ENCODE measurements around the gene OR2J3. TPM values are rescaled to one million over a fixed set of nuclear protein-coding genes. Genes with fewer than 3 reads are reported as not detected.

OR2J3 gene
- total and polyA plus RNA-seq, 10 of the 15 experiments (the other 5 are each of a cell fraction or from before 2014, with no cell fraction given) = not detected

- H2AFZ ChIP-seq (ENCODE audit: control insufficient read depth, low read depth, low read length) = no peak overlapping the region
- no peaks in the 10 kb centered on the region for H3K4me1 ChIP-seq (ENCODE audit: control insufficient read depth, insufficient read depth, low read length)
- TF ChIP-seq RELA (IDR thresholded peaks at IDR 0.05; ENCODE audit: borderline replicate concordance, partially characterized antibody) = no peak
- TF ChIP-seq, protein P1, sequence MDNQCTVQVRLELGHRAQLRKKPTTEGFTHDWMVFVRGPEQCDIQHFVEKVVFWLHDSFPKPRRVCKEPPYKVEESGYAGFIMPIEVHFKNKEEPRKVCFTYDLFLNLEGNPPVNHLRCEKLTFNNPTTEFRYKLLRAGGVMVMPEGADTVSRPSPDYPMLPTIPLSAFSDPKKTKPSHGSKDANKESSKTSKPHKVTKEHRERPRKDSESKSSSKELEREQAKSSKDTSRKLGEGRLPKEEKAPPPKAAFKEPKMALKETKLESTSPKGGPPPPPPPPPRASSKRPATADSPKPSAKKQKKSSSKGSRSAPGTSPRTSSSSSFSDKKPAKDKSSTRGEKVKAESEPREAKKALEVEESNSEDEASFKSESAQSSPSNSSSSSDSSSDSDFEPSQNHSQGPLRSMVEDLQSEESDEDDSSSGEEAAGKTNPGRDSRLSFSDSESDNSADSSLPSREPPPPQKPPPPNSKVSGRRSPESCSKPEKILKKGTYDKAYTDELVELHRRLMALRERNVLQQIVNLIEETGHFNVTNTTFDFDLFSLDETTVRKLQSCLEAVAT (IDR thresholded peaks at IDR 0.05) = no peak
- no peak for TF ChIP-seq ZNF24 (IDR thresholded peaks at IDR 0.05)
- no peak for TF ChIP-seq E2F4 (IDR thresholded peaks at IDR 0.05; ENCODE audit: low read depth, low read length)
- TF ChIP-seq E4F1 (IDR thresholded peaks at IDR 0.05; ENCODE audit: borderline replicate concordance, partially characterized antibody) = no peak
- no peak for TF ChIP-seq CREM (IDR thresholded peaks at IDR 0.05; ENCODE audit: low read depth)
- no peak for TF ChIP-seq RBBP5 (conservative IDR thresholded peaks at IDR 0.05)
- TF ChIP-seq, protein P2, sequence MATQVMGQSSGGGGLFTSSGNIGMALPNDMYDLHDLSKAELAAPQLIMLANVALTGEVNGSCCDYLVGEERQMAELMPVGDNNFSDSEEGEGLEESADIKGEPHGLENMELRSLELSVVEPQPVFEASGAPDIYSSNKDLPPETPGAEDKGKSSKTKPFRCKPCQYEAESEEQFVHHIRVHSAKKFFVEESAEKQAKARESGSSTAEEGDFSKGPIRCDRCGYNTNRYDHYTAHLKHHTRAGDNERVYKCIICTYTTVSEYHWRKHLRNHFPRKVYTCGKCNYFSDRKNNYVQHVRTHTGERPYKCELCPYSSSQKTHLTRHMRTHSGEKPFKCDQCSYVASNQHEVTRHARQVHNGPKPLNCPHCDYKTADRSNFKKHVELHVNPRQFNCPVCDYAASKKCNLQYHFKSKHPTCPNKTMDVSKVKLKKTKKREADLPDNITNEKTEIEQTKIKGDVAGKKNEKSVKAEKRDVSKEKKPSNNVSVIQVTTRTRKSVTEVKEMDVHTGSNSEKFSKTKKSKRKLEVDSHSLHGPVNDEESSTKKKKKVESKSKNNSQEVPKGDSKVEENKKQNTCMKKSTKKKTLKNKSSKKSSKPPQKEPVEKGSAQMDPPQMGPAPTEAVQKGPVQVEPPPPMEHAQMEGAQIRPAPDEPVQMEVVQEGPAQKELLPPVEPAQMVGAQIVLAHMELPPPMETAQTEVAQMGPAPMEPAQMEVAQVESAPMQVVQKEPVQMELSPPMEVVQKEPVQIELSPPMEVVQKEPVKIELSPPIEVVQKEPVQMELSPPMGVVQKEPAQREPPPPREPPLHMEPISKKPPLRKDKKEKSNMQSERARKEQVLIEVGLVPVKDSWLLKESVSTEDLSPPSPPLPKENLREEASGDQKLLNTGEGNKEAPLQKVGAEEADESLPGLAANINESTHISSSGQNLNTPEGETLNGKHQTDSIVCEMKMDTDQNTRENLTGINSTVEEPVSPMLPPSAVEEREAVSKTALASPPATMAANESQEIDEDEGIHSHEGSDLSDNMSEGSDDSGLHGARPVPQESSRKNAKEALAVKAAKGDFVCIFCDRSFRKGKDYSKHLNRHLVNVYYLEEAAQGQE (IDR thresholded peaks at IDR 0.05; ENCODE audit: low read depth, low read length) = no peak
- TF ChIP-seq NFYA (IDR thresholded peaks at IDR 0.05; ENCODE audit: borderline replicate concordance, low read depth, low read length) = no peak
- TF ChIP-seq PKNOX1 (IDR thresholded peaks at IDR 0.05) = no peak
- no peak for TF ChIP-seq ZSCAN29 (IDR thresholded peaks at IDR 0.05)
- ATAC-seq = no peak
- CTCF ChIA-PET = no interaction called here
- intact Hi-C loops (cut with micrococcal nuclease; ENCODE audit: unreplicated experiment) = no loop called here
- RAD21 ChIA-PET (ENCODE audit: unreplicated experiment) = no interaction called here
- SMC1A ChIA-PET (ENCODE audit: uncharacterized antibody, unreplicated experiment) = no interaction called here
- in situ Hi-C loops (cut with MboI) = no loop called here
- H3K27ac ChIP-seq (ENCODE audit: control insufficient read depth, insufficient read depth) = no peak overlapping the region
- WGBS (ENCODE audit: insufficient coverage, insufficient replicate concordance, low lambda C conversion rate, missing lambda C conversion rate) = 32% methylated on average over 4 of the region's 4 CpGs
- FAIRE-seq = no peak
- no peak overlapping the region for H3K4me2 ChIP-seq (ENCODE audit: control insufficient read depth, insufficient read depth)
- H3K4me3 ChIP-seq = no peak overlapping the region
- no peaks in the 10 kb centered on the region for H3K79me2 ChIP-seq (ENCODE audit: control insufficient read depth, insufficient read depth, low read length)
- H3K36me3 ChIP-seq (ENCODE audit: control insufficient read depth in 2 of 2, insufficient read depth in 2 of 2, low read length in 1 of 2) = no peaks in the 10 kb centered on the region
- H3K27me3 ChIP-seq (replicated peaks in 1 of 2; ENCODE audit: control insufficient read depth in 2 of 2, insufficient read depth in 2 of 2, low read length in 1 of 2) = peaks cover 0 to 3% of the 10 kb centered on the region in 2 experiments; a peak in 1 of 4 replicates
- no TSS peak for BruUV-seq (replicated peaks)
- no peaks in the 10 kb centered on the region for H3K9me3 ChIP-seq (replicated peaks; ENCODE audit: control insufficient read depth, insufficient read depth, low read length)
- H4K20me1 ChIP-seq (ENCODE audit: control insufficient read depth, insufficient read depth) = no peaks in the 10 kb centered on the region
- no peak for DNase-seq (ENCODE audit: low read depth, low spot score)
- H3K9ac ChIP-seq (ENCODE audit: control insufficient read depth, insufficient read depth, low read length) = no peak overlapping the region
- POLR2A ChIA-PET = no interaction called here
Observed at GRCh38 chr6:29130644-29131043, 22.8 kb downstream of the OR2J3 start.

Data from GM12878 (cell line).